MCF 10A (cell line): ENCODE measurements around the gene PHF21B. TPM values are rescaled to one million over a fixed set of nuclear protein-coding genes. Genes with fewer than 3 reads are reported as not detected.
"Not testable (repeated sequence)": the region's sequence is repeated elsewhere in the genome, so short reads cannot be mapped to it uniquely, and the experiment has no call there.

Experiments used
- BruUV-seq: library from RNA; stranded (reverse); fragments of 400-500 nt; replicated peaks from 2 replicates; lab custom pipeline; 2021; lab: Mats Ljungman, UMichigan
- CTCF ChIA-PET: fragments of 300-600 bp; sonication (Branson Sonifier 250); formaldehyde crosslinking; extraction: SDS; loops from one replicate; lab custom pipeline; 2021; ENCODE audit warnings: antibody characterized with exemption, inconsistent platforms; lab: Yijun Ruan, JAX
- POLR2A ChIA-PET: fragments of 300-600, 350-650 bp; sonication (Branson Sonifier 250); formaldehyde crosslinking; extraction: SDS; loops from one replicate; lab custom pipeline; 2020; ENCODE audit warnings: antibody characterized with exemption, inconsistent platforms; lab: Yijun Ruan, JAX
- DNase-seq: peaks from one replicate; pipeline ENCODE4 v3.0.0-alpha.2; 2018; ENCODE audit not compliant: unreplicated experiment
- H3K27ac Mint-ChIP-seq: one replicate; pipeline ENCODE4 v1.8.0; 2022; ENCODE audit warnings: mild to moderate bottlenecking, low read depth, mixed read lengths; ENCODE audit not compliant: unreplicated experiment
- H3K27me3 Mint-ChIP-seq: one replicate; pipeline ENCODE4 v1.8.0; 2022; ENCODE audit warnings: mixed read lengths; ENCODE audit not compliant: insufficient read depth, unreplicated experiment
- H3K36me3 Mint-ChIP-seq: one replicate; pipeline ENCODE4 v1.8.0; 2022; ENCODE audit warnings: mild to moderate bottlenecking, moderate library complexity, mixed read lengths; ENCODE audit not compliant: insufficient read depth, unreplicated experiment
- H3K4me1 Mint-ChIP-seq: one replicate; pipeline ENCODE4 v1.8.0; 2022; ENCODE audit warnings: mixed read lengths; ENCODE audit not compliant: insufficient read depth, unreplicated experiment
- H3K4me3 Mint-ChIP-seq: one replicate; pipeline ENCODE4 v1.8.0; 2022; ENCODE audit warnings: mild to moderate bottlenecking, moderate library complexity, mixed read lengths; ENCODE audit not compliant: unreplicated experiment
- H3K9me3 Mint-ChIP-seq: one replicate; pipeline ENCODE4 v1.8.0; 2022; ENCODE audit warnings: mixed read lengths; ENCODE audit not compliant: unreplicated experiment
- intact Hi-C: fragments of 100-400 bp; cut with micrococcal nuclease; formaldehyde crosslinking; loops from 2 replicates; pipeline ENCODE4 v1.14.1; 2022
- total RNA-seq: library from RNA; stranded (reverse); gene quantifications from 2 replicates; pipeline ENCODE4 v1.2.3, GENCODE V29; 2022
- TF ChIP-seq, protein P1 (sequence below): fragments of 200-600 bp; IDR thresholded peaks from one replicate; pipeline ENCODE4 v1.8.0; 2022; ENCODE audit warnings: antibody characterized with exemption, mild to moderate bottlenecking; ENCODE audit not compliant: unreplicated experiment

PHF21B gene
- total RNA-seq, 1 experiment from 2014 or later = 0.75 TPM

- intact Hi-C loops = no loop called here
- Mint-ChIP-seq H3K9me3 (no peaks in the 10 kb centered on the region), H3K36me3 (peaks cover 39% of the 10 kb centered on the region), H3K4me1 (peaks cover 52% of the 10 kb centered on the region), H3K4me3 (no peak overlapping the region), H3K27ac (no peak overlapping the region), H3K27me3 (no peaks in the 10 kb centered on the region)
- POLR2A ChIA-PET = interaction anchor here (0.6 to 0.8 kb wide), 3 partner anchors 113 to 1676 kb away, joined by 3 read pairs; no protein-coding TSS in a partner anchor
- CTCF ChIA-PET = interaction anchor here (0.7 to 0.9 kb wide), 2 partner anchors 41 to 138 kb away, joined by 3 read pairs; no protein-coding TSS in a partner anchor
- BruUV-seq = no TSS peak
- TF ChIP-seq, protein P1, sequence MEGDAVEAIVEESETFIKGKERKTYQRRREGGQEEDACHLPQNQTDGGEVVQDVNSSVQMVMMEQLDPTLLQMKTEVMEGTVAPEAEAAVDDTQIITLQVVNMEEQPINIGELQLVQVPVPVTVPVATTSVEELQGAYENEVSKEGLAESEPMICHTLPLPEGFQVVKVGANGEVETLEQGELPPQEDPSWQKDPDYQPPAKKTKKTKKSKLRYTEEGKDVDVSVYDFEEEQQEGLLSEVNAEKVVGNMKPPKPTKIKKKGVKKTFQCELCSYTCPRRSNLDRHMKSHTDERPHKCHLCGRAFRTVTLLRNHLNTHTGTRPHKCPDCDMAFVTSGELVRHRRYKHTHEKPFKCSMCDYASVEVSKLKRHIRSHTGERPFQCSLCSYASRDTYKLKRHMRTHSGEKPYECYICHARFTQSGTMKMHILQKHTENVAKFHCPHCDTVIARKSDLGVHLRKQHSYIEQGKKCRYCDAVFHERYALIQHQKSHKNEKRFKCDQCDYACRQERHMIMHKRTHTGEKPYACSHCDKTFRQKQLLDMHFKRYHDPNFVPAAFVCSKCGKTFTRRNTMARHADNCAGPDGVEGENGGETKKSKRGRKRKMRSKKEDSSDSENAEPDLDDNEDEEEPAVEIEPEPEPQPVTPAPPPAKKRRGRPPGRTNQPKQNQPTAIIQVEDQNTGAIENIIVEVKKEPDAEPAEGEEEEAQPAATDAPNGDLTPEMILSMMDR = no peak
- DNase-seq = no peak
Observed at GRCh38 chr22:44862281-44862680, 147.5 kb downstream of the PHF21B start.

- DNase-seq = no peak
- ChIA-PET POLR2A (no interaction called here), CTCF (no interaction called here)
- H3K27me3 Mint-ChIP-seq = no peaks in the 10 kb centered on the region
- no peaks in the 10 kb centered on the region for H3K9me3 Mint-ChIP-seq
- intact Hi-C loops = no loop called here
- no peak overlapping the region for H3K4me3 Mint-ChIP-seq
- BruUV-seq = no TSS peak
- peaks cover 43% of the 10 kb centered on the region for H3K4me1 Mint-ChIP-seq
- TF ChIP-seq, protein P1 = no peak
- H3K27ac Mint-ChIP-seq = peak overlapping the region; percentile 97
- peaks cover 33% of the 10 kb centered on the region for H3K36me3 Mint-ChIP-seq
Observed at GRCh38 chr22:44861245-44861644, 148.6 kb downstream of the PHF21B start.

- Mint-ChIP-seq H3K9me3 (no peaks in the 10 kb centered on the region), H3K27me3 (no peaks in the 10 kb centered on the region), H3K4me1 (peaks cover 38% of the 10 kb centered on the region), H3K4me3 (peak overlapping the region; percentile 58), H3K27ac (peak overlapping the region; percentile 97), H3K36me3 (peaks cover 33% of the 10 kb centered on the region)
- POLR2A ChIA-PET = interaction anchor here (0.7 to 0.9 kb wide), 2 partner anchors 9 to 61 kb away, joined by 4 to 5 read pairs; no protein-coding TSS in a partner anchor
- CTCF ChIA-PET = interaction anchor here (0.6 to 1.6 kb wide), 4 partner anchors 27 to 224 kb away, joined by 3 to 5 read pairs (median 4); no protein-coding TSS in a partner anchor
- TF ChIP-seq, protein P1 = no peak
- intact Hi-C loops = no loop called here
- DNase-seq = no peak
- BruUV-seq = no TSS peak
Observed at GRCh38 chr22:44860311-44860710, 149.5 kb downstream of the PHF21B start.

- Mint-ChIP-seq H3K9me3 (no peaks in the 10 kb centered on the region), H3K4me1 (peaks cover 38% of the 10 kb centered on the region), H3K27me3 (no peaks in the 10 kb centered on the region), H3K4me3 (peak overlapping the region; percentile 58), H3K36me3 (peaks cover 33% of the 10 kb centered on the region), H3K27ac (peak overlapping the region; percentile 97)
- ChIA-PET POLR2A (interaction anchor here (0.7 to 0.9 kb wide), 2 partner anchors 9 to 62 kb away, joined by 4 to 5 read pairs; no protein-coding TSS in a partner anchor), CTCF (interaction anchor here (0.6 to 1.6 kb wide), 3 partner anchors 41 to 224 kb away, joined by 4 to 5 read pairs (median 4); no protein-coding TSS in a partner anchor)
- BruUV-seq = no TSS peak
- TF ChIP-seq, protein P1 = no peak
- intact Hi-C loops = no loop called here
- no peak for DNase-seq
Observed at GRCh38 chr22:44859641-44860040, 150.2 kb downstream of the PHF21B start.

DNA sequence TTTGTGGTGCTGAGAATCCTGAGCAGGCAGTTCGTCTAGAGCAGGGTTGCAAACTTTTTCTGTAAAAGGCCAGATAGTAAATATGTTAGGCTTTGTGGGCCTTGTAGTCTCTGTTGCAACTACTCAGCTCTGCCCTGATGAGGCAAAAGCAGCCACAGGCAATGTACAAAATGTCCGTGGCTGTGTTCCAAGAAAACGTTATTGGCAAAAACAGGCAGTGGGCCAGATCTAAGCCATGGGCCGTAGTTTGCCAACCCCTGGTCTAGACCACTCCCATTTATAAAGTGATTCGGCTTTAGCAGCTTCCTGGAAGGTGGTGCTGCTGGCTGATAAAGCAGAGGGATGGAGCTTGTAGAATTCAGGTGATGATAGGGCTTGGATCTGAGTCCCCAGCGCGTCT lies 151.0 kb downstream of the PHF21B start:
- Mint-ChIP-seq H3K27ac (peak overlapping the region; percentile 97), H3K4me1 (peaks cover 34% of the 10 kb centered on the region), H3K4me3 (peak overlapping the region; percentile 33), H3K36me3 (peaks cover 33% of the 10 kb centered on the region)
- intact Hi-C loops, H3K27me3 Mint-ChIP-seq, BruUV-seq, H3K9me3 Mint-ChIP-seq: not testable (repeated sequence)
- CTCF ChIA-PET = interaction anchor here (0.7 kb wide), 1 partner anchor 42 kb away, joined by 3 read pairs; no protein-coding TSS in a partner anchor
- POLR2A ChIA-PET = interaction anchor here (0.6 to 1.2 kb wide), 3 partner anchors 11 to 602 kb away, joined by 3 to 4 read pairs (median 4); no protein-coding TSS in a partner anchor
- DNase-seq = peak; percentile 90
